HepG2 (cell line): Measurements from ENCODE around the gene PTCD2. TPM values are rescaled to one million over a fixed set of nuclear protein-coding genes. Genes with fewer than 3 reads are reported as not detected.

Experiments
- MEIS1 ChIP-seq: sonication (generic); formaldehyde crosslinking; IDR thresholded peaks from 2 replicates; pipeline ENCODE4 v1.9.0; 2021; ENCODE audit warnings: mild to moderate bottlenecking, missing genetic modification reagents, moderate library complexity, borderline replicate concordance
- PHF8 ChIP-seq: sonication (generic); formaldehyde crosslinking; IDR thresholded peaks from 2 replicates; pipeline ENCODE4 v1.5.0; 2020; ENCODE audit warnings: missing genetic modification reagents
- ZNF558 ChIP-seq: sonication (generic); formaldehyde crosslinking; IDR thresholded peaks from 2 replicates; pipeline ENCODE4 v1.9.0; 2022; ENCODE audit warnings: mild to moderate bottlenecking, missing genetic modification reagents, borderline replicate concordance
- polyA plus RNA-seq, 8 experiments: library from polyadenylated mRNA; depleted of rRNA in 3 of 8; stranded (reverse) in 7 of 8; unstranded in 1 of 8; fragments of >200 nt; fragmentation: Illumina TruSeq in 4 of 8; extraction: Trizol in 4 of 8; gene quantifications; 2 replicates each; pipeline versions ENCODE4 v1.2.1 to v1.2.3, GENCODE V29; 2011 to 2016; ENCODE audit warnings: low read depth in 4 of 8, missing spikeins in 1 of 8, mixed read lengths in 1 of 8; ENCODE audit not compliant: insufficient read depth in 1 of 8
- total RNA-seq, 5 experiments: library from RNA; depleted of rRNA; stranded (reverse); fragments of >200 nt; fragmentation: Illumina TruSeq; extraction: Trizol; gene quantifications; 2 replicates each; pipeline ENCODE4 v1.2.3, GENCODE V29; 2016; ENCODE audit warnings: low read depth in 1 of 5
- TF ChIP-seq, protein P1 (sequence below): IDR thresholded peaks from 2 replicates; pipeline ENCODE4 v1.6.1; 2018; ENCODE audit warnings: missing genetic modification reagents, mild to moderate bottlenecking, missing compliant biosample characterization
- TF ChIP-seq, protein P2 (sequence below): sonication (generic); formaldehyde crosslinking; IDR thresholded peaks from one replicate; pipeline ENCODE4 v1.5.1; 2020; ENCODE audit warnings: mild to moderate bottlenecking, missing genetic modification reagents; ENCODE audit errors: not compliant biosample characterization
- TF ChIP-seq, protein P3 (sequence below): sonication (generic); formaldehyde crosslinking; IDR thresholded peaks from 2 replicates; pipeline ENCODE4 v1.4.0; 2020; ENCODE audit warnings: missing genetic modification reagents, borderline replicate concordance
- TF ChIP-seq, protein P4 (sequence below): sonication (generic); formaldehyde crosslinking; IDR thresholded peaks from 2 replicates; pipeline ENCODE4 v1.5.0; 2020; ENCODE audit warnings: mild to moderate bottlenecking, missing genetic modification reagents

Gene PTCD2
- total and polyA plus RNA-seq, 2 of the 13 experiments (the other 11 are each of a cell fraction or from before 2014, with no cell fraction given) = 5.3 to 6.4 TPM

DNA sequence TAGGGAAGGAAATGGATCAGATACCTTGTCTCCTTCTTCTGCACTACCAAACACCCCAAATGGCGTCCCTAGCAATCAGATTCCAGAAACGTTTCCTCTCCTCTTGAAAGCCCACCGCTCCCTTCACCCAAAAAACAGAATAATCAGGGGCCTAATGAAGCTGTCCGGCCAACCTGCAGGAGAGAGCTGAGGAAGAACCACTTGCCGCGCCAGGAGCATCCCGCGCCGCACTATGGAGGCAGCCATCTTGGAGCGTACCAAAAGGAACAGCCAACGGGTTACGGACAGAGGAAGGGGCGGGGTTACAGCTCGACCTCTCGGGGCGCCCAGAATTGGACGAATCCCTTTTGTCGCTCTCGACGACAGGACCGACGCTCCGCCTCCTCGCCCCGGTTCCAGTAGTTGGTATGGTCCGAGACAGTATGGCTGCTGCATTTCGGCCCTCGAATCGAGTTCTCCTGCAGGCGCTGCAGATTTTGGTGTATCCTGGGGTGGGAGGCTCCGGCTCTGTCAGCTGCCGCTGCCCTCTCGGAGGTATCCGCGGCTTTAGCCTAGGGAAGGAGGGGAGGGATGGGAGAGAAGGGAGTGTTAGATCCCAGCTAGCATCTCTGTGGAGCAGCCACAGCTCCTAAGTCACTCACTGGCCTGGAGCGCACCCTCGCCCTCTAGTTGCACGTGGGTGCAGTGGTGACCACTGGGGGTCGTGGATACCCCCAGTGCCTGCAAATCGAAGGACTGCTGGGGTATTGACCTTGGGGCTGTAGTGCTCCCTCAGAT is at the start of gene PTCD2, which contains the start of gene MRPS27 (continued):
- TF ChIP-seq, protein P1, sequence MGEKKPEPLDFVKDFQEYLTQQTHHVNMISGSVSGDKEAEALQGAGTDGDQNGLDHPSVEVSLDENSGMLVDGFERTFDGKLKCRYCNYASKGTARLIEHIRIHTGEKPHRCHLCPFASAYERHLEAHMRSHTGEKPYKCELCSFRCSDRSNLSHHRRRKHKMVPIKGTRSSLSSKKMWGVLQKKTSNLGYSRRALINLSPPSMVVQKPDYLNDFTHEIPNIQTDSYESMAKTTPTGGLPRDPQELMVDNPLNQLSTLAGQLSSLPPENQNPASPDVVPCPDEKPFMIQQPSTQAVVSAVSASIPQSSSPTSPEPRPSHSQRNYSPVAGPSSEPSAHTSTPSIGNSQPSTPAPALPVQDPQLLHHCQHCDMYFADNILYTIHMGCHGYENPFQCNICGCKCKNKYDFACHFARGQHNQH (CRISPR knock-in tag) = peak; percentile 57; the same call in 1 of the 2 replicates
- 0 out of 2 replicates have a peak, but pooled peaks have one; percentile 50 for TF ChIP-seq ZNF558
- peak; percentile 81; the same call in 1 of the 2 replicates for TF ChIP-seq MEIS1
- peak; percentile 81 for TF ChIP-seq PHF8
- TF ChIP-seq, protein P2, sequence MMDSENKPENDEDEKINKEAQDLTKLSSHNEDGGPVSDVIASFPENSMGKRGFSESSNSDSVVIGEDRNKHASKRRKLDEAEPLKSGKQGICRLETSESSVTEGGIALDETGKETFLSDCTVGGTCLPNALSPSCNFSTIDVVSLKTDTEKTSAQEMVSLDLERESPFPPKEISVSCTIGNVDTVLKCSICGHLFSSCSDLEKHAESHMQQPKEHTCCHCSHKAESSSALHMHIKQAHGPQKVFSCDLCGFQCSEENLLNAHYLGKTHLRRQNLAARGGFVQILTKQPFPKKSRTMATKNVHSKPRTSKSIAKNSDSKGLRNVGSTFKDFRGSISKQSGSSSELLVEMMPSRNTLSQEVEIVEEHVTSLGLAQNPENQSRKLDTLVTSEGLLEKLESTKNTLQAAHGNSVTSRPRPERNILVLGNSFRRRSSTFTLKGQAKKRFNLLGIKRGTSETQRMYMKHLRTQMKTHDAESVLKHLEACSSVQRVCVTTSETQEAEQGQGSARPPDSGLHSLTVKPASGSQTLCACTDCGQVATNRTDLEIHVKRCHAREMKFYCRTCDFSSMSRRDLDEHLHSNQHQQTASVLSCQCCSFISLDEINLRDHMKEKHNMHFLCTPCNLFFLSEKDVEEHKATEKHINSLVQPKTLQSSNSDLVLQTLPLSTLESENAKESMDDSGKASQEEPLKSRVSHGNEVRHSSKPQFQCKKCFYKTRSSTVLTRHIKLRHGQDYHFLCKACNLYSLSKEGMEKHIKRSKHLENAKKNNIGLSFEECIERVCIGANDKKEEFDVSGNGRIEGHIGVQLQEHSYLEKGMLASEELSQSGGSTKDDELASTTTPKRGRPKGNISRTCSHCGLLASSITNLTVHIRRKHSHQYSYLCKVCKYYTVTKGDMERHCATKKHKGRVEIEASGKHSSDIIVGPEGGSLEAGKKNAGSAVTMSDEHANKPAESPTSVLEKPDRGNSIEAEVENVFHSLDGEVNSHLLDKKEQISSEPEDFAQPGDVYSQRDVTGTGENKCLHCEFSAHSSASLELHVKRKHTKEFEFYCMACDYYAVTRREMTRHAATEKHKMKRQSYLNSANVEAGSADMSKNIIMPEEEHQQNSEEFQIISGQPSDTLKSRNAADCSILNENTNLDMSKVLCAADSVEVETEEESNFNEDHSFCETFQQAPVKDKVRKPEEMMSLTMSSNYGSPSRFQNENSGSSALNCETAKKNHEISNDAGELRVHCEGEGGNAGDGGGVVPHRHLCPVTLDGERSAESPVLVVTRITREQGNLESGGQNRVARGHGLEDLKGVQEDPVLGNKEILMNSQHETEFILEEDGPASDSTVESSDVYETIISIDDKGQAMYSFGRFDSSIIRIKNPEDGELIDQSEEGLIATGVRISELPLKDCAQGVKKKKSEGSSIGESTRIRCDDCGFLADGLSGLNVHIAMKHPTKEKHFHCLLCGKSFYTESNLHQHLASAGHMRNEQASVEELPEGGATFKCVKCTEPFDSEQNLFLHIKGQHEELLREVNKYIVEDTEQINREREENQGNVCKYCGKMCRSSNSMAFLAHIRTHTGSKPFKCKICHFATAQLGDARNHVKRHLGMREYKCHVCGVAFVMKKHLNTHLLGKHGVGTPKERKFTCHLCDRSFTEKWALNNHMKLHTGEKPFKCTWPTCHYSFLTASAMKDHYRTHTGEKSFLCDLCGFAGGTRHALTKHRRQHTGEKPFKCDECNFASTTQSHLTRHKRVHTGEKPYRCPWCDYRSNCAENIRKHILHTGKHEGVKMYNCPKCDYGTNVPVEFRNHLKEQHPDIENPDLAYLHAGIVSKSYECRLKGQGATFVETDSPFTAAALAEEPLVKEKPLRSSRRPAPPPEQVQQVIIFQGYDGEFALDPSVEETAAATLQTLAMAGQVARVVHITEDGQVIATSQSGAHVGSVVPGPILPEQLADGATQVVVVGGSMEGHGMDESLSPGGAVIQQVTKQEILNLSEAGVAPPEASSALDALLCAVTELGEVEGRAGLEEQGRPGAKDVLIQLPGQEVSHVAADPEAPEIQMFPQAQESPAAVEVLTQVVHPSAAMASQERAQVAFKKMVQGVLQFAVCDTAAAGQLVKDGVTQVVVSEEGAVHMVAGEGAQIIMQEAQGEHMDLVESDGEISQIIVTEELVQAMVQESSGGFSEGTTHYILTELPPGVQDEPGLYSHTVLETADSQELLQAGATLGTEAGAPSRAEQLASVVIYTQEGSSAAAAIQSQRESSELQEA = peak; percentile 46
- TF ChIP-seq, protein P3, sequence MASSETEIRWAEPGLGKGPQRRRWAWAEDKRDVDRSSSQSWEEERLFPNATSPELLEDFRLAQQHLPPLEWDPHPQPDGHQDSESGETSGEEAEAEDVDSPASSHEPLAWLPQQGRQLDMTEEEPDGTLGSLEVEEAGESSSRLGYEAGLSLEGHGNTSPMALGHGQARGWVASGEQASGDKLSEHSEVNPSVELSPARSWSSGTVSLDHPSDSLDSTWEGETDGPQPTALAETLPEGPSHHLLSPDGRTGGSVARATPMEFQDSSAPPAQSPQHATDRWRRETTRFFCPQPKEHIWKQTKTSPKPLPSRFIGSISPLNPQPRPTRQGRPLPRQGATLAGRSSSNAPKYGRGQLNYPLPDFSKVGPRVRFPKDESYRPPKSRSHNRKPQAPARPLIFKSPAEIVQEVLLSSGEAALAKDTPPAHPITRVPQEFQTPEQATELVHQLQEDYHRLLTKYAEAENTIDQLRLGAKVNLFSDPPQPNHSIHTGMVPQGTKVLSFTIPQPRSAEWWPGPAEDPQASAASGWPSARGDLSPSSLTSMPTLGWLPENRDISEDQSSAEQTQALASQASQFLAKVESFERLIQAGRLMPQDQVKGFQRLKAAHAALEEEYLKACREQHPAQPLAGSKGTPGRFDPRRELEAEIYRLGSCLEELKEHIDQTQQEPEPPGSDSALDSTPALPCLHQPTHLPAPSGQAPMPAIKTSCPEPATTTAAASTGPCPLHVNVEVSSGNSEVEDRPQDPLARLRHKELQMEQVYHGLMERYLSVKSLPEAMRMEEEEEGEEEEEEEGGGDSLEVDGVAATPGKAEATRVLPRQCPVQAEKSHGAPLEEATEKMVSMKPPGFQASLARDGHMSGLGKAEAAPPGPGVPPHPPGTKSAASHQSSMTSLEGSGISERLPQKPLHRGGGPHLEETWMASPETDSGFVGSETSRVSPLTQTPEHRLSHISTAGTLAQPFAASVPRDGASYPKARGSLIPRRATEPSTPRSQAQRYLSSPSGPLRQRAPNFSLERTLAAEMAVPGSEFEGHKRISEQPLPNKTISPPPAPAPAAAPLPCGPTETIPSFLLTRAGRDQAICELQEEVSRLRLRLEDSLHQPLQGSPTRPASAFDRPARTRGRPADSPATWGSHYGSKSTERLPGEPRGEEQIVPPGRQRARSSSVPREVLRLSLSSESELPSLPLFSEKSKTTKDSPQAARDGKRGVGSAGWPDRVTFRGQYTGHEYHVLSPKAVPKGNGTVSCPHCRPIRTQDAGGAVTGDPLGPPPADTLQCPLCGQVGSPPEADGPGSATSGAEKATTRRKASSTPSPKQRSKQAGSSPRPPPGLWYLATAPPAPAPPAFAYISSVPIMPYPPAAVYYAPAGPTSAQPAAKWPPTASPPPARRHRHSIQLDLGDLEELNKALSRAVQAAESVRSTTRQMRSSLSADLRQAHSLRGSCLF (CRISPR knock-in tag) = no peak; the same call in 1 of the 2 replicates
- TF ChIP-seq, protein P4, sequence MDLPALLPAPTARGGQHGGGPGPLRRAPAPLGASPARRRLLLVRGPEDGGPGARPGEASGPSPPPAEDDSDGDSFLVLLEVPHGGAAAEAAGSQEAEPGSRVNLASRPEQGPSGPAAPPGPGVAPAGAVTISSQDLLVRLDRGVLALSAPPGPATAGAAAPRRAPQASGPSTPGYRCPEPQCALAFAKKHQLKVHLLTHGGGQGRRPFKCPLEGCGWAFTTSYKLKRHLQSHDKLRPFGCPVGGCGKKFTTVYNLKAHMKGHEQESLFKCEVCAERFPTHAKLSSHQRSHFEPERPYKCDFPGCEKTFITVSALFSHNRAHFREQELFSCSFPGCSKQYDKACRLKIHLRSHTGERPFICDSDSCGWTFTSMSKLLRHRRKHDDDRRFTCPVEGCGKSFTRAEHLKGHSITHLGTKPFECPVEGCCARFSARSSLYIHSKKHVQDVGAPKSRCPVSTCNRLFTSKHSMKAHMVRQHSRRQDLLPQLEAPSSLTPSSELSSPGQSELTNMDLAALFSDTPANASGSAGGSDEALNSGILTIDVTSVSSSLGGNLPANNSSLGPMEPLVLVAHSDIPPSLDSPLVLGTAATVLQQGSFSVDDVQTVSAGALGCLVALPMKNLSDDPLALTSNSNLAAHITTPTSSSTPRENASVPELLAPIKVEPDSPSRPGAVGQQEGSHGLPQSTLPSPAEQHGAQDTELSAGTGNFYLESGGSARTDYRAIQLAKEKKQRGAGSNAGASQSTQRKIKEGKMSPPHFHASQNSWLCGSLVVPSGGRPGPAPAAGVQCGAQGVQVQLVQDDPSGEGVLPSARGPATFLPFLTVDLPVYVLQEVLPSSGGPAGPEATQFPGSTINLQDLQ (CRISPR knock-in tag) = 0 out of 2 replicates have a peak, but pooled peaks have one; percentile 24
